Measurements from ENCODE around the gene DHX16.

Gene DHX16

GRCh38 chr6:30707281-30707850 lies 34.6 kb upstream of the DHX16 start:
- DNase-seq (ENCODE audit: extremely low read depth, low read depth): no peak

GRCh38 chr6:30705620-30706019 lies 32.8 kb upstream of the DHX16 start:
- TF ChIP-seq, protein P1, sequence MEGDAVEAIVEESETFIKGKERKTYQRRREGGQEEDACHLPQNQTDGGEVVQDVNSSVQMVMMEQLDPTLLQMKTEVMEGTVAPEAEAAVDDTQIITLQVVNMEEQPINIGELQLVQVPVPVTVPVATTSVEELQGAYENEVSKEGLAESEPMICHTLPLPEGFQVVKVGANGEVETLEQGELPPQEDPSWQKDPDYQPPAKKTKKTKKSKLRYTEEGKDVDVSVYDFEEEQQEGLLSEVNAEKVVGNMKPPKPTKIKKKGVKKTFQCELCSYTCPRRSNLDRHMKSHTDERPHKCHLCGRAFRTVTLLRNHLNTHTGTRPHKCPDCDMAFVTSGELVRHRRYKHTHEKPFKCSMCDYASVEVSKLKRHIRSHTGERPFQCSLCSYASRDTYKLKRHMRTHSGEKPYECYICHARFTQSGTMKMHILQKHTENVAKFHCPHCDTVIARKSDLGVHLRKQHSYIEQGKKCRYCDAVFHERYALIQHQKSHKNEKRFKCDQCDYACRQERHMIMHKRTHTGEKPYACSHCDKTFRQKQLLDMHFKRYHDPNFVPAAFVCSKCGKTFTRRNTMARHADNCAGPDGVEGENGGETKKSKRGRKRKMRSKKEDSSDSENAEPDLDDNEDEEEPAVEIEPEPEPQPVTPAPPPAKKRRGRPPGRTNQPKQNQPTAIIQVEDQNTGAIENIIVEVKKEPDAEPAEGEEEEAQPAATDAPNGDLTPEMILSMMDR (IDR thresholded peaks at IDR 0.05; ENCODE audit: low read depth, low read length): no peak
- DNase-seq (ENCODE audit: extremely low read depth, low read depth): no peak

More at GRCh38 chr6:30707281-30707850, 34.6 kb upstream of the DHX16 start:
- TF ChIP-seq, protein P1 (IDR thresholded peaks at IDR 0.05; ENCODE audit: low read depth, low read length): no peak

GRCh38 chr6:30703821-30704220 lies 31.0 kb upstream of the DHX16 start:
- TF ChIP-seq, protein P1 (IDR thresholded peaks at IDR 0.05; ENCODE audit: low read depth, low read length): no peak
- DNase-seq (ENCODE audit: extremely low read depth, low read depth): no peak

DNA sequence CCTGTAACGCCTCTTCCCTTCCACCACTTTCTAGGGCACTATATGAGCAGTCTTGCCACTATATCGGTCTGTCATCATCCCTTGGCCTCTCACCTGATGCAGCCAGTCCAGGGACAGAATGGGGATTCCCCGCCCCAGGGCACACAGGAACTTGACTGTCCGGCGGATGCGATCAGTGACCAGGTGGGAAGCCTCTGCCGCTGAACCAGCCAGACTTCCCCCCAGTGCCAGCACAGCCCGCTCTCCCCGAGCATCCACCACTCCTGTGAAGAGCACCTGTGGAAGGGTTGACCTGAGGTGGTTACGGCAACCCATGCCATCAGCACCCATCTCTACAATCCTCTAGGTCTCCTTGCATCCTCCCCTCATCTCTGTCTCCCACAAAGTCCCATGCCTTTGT lies 30.2 kb upstream of the DHX16 start:
- no peak for DNase-seq (ENCODE audit: extremely low read depth, low read depth)
- TF ChIP-seq, protein P1 (IDR thresholded peaks at IDR 0.05; ENCODE audit: low read depth, low read length): no peak

DNA sequence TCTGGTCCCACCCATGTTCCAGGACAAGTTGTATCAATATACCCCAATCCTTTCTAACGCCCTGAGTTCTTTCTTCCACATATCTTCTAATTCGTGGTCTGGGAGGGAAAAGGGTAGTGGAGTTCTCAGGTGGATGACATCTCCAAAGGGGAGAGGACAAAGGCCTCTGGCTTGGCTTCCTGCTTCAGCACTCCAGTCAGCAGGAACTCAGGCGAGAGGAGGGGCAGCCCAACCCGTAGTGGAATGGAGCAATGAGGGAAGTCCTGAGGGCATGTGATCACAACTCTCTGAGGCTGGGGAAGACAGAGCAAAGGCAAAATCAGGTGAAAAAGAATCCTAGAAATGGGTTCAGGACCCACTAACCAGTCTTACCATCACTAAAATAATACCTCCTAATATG lies 27.5 kb upstream of the DHX16 start:
- DNase-seq (ENCODE audit: extremely low read depth, low read depth): no peak
- TF ChIP-seq, protein P1 (IDR thresholded peaks at IDR 0.05; ENCODE audit: low read depth, low read length): no peak

GRCh38 chr6:30696432-30696831 lies 23.6 kb upstream of the DHX16 start:
- TF ChIP-seq, protein P1 (IDR thresholded peaks at IDR 0.05; ENCODE audit: low read depth, low read length): no peak

GRCh38 chr6:30691208-30691847 lies 18.5 kb upstream of the DHX16 start:
- DNase-seq (ENCODE audit: extremely low read depth, low read depth): no peak

More at GRCh38 chr6:30696432-30696831, 23.6 kb upstream of the DHX16 start:
- no peak for DNase-seq (ENCODE audit: extremely low read depth, low read depth)

More at GRCh38 chr6:30691208-30691847, 18.5 kb upstream of the DHX16 start:
- TF ChIP-seq, protein P1 (IDR thresholded peaks at IDR 0.05; ENCODE audit: low read depth, low read length): no peak

Data from AG09319 (cell line).